ENCODE measurements around the gene AKNA.

The AKNA gene

GRCh38 chr9:114413861-114414301 is 26.1 kb upstream of the AKNA start:
- DNase-seq, result no peak

GRCh38 chr9:114412048-114412683 is 24.4 kb upstream of the AKNA start:
- DNase-seq, result no peak

DNA sequence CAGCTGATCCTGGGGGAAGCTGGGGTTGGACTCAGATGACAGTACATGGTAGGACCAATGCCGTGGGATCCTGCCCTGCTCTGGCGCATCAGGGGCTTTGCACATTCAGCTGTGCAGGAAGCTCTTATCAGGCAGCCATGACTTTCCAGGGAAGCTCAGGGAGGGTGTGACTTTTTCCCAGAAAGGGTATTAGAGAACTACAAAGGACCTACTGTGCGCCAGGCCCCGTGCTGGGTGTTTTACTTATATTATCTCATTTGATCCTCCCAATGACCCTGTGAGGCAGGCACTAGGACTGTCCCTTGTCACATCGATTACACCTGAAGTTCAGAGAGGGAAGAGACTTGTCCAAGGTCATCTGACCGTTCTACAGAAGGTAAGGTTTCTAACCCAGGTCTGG is 23.7 kb upstream of the AKNA start:
- no peak for DNase-seq

DNA sequence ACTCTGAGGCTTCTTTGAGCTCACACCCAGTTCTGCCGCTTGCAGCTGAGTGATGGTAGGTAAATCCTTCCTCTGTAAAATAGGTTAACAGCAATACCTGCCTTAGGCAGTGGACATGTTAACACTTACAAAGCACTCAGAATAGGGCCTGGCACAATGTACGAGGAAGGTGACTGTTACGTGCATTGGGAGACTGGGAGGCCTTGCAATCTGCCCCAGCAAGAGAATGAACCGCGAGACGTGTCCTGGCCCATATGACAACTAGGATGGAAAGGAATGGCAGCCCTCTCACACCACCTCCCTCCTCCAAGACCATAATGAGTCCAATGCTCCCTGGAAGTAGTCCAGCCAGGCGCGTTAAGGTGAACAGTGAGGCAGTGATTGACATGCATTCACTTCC is 23.1 kb upstream of the AKNA start:
- DNase-seq, result no peak

DNA sequence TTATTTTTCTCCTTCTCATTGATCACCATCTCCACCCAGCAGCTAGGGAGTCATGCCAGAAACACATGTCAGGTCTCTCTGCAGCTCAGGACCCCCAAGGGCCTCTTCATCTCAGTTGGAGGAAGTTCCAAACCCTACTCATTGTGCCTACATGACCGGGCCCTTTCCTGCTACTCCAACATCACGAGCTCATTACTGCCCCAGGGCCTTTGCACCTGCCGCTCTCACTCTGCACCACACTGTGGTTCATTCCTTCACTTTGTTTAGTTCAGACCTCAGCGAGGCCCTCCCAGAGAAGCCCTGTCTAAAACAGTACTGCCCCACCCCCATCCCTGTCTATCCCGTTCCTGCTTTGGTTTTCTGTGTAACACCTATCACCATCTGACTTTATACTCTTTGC is 22.1 kb upstream of the AKNA start:
- no peak for DNase-seq

DNA sequence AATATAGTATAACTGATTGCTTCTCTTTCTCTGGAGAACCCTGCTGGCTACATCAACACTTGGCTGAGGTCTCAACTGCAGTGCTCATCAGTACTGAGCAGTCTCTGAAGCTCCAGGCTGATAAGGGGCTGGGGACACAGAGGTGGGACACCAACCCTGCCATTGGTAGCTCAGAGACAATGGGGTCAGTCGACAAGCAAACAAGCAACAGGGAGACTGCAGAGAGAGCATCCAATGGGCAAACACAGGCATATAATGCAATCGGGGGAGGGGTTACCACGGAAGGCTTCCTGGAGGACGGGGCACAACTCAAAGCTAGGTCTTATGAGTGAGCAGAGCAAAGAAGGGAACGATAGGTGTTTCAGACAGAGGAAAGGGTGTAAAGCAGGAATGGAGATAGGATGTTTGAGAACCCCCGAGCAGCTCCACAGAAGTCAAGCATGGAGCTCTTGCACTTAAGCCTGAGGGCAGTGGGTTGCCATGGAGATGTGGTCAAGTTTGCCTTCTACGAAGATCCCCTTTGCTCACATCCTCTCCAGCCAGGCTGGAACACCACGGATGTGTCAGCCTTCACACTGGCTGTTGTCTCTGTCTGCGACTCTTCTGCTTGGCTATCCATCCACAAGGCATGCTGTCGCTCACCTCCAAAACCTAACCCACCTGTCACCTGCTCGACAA is 21.5 kb upstream of the AKNA start:
- no peak for DNase-seq

GRCh38 chr9:114408645-114409044 is 20.9 kb upstream of the AKNA start:
- DNase-seq, result no peak

DNA sequence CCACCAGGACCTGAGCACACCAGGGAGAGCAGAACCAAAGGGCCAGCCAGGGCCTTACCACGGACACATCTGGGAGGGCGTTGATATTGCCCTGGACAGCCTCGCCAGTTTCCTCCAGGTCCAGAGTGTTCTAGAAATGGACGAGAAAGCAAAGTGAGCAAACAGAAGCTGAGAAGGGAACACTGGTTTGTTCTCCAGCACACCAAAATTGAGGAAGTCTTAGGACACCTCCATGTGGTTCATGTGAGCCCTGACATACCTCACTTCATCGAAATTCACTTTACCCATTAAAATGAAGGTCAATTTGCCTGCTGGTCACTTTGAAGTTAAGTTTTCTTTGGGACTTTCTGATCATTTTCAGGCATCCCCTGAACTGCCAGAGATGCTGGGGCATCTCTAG is 20.1 kb upstream of the AKNA start:
- DNase-seq, result no peak

DNA sequence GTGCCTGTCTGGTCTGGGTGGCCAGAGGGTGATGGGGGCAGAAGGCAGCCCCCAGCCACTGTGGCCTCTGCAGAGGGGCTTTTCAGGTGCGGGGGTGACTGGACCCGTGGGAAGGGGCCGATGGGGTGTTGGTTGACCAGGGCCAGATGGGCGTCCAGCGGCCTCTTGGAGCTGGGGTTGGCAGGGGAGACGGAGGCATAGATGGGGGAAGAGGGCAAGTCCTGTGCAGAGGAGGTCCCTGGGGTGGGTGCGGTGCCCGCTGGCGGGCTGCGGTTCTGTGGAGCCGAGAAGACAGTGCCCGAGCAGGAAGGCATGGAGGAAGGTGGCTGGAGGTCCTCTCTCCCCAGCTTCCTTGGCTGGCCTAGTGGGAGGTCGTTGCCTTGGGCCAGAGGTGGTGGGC is 18.7 kb upstream of the AKNA start:
- no peak for DNase-seq

DNA sequence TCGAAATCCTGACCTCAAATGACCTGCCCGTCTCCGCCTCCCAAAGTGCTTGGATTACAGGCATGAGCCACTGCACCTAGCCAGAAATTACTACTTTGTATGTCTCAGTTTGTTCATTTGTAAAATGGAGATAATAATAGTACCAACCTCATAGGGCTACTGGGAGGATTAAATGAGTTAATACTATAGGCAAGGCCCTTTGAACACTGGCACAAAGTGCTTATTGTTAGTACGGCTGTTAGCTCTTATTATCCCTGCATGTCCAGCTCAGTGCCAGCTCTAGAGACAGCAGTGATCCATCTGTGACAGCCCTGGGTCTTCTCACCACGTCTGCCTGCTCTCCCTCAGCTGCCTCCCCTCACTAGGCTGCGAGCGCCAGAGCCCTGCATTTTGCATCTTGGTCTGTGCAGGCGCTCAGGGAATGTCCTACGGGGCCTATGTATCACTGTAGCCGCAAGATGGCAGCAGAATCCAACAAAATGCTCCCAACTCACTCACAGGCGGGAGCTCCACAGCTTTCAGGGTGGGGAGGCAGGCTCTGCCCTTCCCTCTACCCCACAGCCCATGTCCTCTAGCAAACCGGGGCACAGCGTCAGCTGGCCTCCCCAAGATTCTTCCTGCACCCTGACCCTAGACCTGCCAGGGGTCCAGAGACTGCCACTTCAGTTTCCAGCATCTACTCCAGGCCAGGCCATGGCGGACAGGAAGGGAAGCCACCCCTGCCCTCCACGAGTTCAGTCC is 17.7 kb upstream of the AKNA start:
- DNase-seq, result peak; percentile 22

DNA sequence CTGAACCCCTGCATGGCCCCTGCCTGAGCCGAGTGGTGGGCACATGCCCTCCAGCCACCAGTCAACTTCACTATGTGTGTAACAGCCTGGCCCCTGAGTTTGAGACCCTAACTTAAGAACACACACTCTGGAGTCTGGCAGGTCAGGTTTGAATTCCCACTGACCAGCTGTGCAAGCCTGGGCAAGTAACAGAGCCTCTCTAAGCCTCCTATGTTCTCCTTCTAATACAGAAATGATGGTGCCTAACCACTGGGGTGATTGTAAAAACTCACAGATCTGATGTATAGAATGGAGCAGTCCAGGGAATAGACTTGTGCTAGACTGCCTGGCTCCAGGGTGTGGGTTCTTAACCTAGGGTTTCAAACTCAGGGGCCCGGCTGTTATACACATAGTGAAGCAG is 16.7 kb upstream of the AKNA start:
- DNase-seq, result no peak

- no peak for DNase-seq
These were observed 15.5 kb upstream of the AKNA start for GRCh38 chr9:114403153-114403756.

DNA sequence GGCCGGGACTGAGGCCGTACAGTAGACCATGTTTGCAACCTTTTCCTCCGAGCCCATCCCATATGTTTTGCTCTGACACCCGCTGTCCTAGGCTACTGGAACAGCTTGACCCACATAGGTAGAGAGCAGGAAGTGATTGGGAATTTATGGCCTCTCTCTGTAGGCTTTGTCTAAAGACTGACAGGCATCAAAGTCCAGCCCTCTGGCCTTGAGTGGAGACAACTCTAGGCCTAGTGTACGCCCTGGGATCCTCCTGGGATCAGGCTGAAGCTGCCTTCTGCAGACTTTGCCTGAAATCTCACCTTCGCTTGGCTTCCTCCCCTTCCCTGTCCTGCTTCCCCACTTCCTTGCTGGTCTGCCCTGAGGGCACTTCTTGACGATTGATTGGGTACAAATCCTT is 13.6 kb upstream of the AKNA start:
- DNase-seq, result no peak

DNA sequence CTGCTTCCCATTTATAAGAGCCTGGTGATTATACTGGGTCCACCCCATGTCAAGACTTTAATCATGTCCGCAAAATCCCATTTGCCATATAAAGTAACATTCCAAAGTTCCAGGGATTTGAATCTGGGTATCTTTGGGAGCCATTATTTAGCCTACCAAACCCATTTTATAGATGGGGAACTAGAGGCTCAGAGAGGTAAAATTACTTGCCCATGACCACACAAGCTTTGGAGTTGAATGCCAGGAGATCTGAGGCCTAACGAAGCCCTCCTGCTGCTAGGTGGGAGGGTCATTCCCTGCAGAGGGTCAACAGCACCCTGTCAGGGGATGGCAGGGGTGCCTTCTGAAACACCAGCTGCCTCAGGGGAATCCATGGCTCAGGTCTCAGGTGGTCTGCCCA is 13.0 kb upstream of the AKNA start:
- no peak for DNase-seq

DNA sequence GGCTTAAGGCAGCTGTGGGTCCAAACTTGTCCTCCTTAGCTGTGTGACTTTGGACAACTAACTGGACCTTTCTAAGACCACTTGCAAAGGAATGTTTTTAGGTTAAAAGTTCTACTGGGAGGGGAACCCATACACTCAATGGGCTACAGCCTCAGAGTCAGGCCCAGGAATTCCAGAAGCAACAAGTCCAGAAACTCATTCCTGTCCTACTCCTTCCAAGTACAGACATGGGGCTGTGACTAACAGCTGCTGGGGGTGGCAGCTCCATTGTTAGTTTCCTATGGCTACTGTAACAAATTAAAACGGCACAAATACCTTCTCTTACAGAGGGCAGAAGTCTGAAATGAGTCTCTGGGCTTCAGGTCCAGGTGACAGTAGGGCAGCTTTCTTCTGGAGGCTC is 12.4 kb upstream of the AKNA start:
- no peak for DNase-seq

DNA sequence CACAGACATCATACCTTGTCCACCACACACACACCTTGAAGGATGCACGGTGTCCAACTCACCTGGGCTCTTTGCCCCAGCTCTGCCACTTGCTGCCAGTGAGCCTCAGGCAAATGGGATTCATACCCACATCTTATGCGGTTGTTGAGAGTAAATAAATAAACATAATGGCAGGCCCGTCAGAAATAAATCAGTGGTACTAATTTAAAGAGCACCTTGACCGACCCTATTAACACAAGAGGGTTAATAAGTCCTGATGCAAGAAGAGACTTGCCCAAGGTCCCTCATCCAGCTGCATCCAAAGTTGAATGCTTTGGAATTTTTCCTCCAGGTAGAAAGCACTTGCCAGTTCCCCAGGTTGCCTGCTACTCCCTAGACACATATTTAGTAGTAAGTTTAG is 11.6 kb upstream of the AKNA start:
- DNase-seq, result no peak

DNA sequence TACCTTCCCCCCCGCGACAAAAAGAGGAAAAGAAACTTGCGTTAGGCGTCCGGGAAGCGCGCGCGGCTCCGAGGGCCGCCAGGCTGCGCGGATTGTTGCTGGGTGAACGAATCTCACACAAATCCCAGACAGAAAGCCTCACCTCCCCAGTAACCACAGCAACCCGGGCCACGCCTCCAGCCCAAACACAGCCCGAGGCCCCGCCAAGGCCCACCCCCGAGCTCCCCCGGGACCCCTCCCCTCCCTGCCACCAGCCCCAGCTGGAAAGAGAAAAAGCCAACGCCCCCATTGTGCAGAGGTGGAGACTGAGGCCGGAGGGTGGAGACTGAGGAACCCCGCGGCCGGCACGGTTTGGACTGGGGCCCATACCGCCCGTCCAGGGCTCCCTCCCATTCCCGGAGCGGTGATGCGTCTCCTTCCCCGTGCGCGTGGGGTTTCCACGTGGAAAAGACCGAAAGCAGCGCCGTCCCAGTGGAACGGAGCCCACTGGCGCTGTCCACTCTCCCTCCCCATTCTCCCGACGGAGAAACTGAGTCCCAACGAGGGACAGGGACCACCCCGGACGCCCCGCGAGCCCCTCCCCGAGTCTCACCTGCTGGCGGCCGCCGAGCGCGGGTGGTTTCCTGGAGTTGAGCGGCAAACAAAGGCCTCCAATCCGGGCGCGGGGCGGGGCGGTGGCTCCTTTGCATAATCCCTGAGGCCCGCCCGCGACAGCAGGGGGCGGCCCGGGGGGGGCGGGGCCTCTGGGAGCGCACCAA is 10.2 kb upstream of the AKNA start:
- peak; percentile 83 for DNase-seq

- no peak for DNase-seq
These were observed 9.6 kb upstream of the AKNA start for GRCh38 chr9:114397219-114397847.

DNA sequence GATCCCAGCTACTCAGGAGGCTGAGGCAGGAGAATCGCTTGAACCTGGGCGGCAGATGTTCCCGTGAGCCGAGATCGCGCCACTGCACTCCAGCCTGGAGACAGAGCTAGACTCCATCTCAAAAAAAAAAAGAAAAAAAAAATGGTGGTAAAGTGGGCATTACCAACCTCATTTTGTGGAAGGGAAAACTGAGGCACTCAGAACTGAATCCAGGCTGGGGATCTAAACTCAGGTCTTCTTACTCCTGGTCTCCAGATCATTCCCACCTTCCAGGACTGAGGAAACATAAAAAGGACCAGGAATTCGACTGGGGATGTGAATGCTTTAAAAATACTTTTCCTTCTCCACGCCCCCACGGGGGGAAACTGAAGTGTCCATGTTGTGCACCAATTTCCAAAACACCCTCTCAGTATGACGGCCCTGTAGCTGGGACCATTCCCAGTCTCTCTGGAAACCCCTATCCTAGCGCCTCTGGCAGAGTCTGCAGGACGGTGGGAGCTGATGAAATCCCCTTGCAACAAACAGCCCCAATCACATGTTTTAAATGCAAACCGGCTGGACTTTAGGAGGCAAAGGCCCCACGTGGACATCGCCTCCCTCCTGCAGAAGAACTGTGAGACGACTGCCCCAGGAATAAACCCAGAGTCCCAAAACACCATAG is 8.9 kb upstream of the AKNA start:
- no peak for DNase-seq

DNA sequence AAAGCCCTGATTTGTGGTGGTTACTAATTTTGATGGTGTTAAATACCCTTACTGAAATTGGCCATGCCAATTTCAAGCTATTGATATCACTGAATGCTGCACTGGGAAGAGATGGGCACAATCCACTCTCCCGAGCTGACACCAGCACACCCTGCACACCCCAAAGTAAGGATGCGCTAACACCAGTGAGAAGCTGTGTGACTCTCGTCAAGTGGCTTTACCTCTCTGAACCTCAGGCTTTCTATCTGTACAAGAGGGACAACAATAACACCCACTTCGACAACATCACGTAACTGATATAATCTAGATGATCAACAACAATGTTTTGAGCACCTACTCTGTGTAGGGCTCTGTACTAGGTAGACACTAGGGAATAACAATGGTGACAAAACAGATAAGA is 8.0 kb upstream of the AKNA start:
- no peak for DNase-seq

- no peak for DNase-seq
These were observed 7.5 kb upstream of the AKNA start for GRCh38 chr9:114395334-114395617.

Measured in GF-D8 (cell line).